Activated T-cell treated with anti-CD3 and anti-CD28 coated beads for 24 hours (primary cell): ENCODE measurements around the gene PPM1J.
"Not testable (repeated sequence)": the region's sequence is repeated elsewhere in the genome, so short reads cannot be mapped to it uniquely, and the experiment has no call there.

Source experiments
- DNase-seq: peaks from one replicate; pipeline ENCODE4 v3.0.0-alpha.2; 2020; ENCODE audit warnings: low read depth

The PPM1J gene

GRCh38 chr1:112721966-112722524 is 6.9 kb upstream of the PPM1J start:
- no peak for DNase-seq

- DNase-seq = not testable (repeated sequence)
Measured at GRCh38 chr1:112721294-112721693, 6.2 kb upstream of the PPM1J start.

GRCh38 chr1:112720800-112721199 is 5.7 kb upstream of the PPM1J start:
- no peak for DNase-seq

- DNase-seq = no peak
Measured at GRCh38 chr1:112719706-112720105, 4.6 kb upstream of the PPM1J start.

GRCh38 chr1:112718691-112719418 is 3.7 kb upstream of the PPM1J start:
- DNase-seq = peak; percentile 64

- no peak for DNase-seq
Measured at GRCh38 chr1:112717263-112717873, 2.2 kb upstream of the PPM1J start.

GRCh38 chr1:112716133-112716720 is 1.1 kb upstream of the PPM1J start:
- peak; percentile 72 for DNase-seq

- no peak for DNase-seq
Measured at GRCh38 chr1:112714313-112715263, 544 bp downstream of the PPM1J start.

GRCh38 chr1:112713466-112714312 is 1.4 kb downstream of the PPM1J start:
- DNase-seq = no peak

GRCh38 chr1:112712701-112713128 is 2.4 kb downstream of the PPM1J start:
- no peak for DNase-seq

- no peak for DNase-seq
Measured at GRCh38 chr1:112712191-112712590, 2.9 kb downstream of the PPM1J start.

- no peak for DNase-seq
Measured at GRCh38 chr1:112711670-112712069, 3.5 kb downstream of the PPM1J start.

GRCh38 chr1:112711041-112711440 is 4.1 kb downstream of the PPM1J start:
- DNase-seq = no peak

GRCh38 chr1:112710586-112710985 is 4.5 kb downstream of the PPM1J start:
- DNase-seq = no peak

GRCh38 chr1:112710159-112710558 is 5.0 kb downstream of the PPM1J start:
- DNase-seq = no peak

GRCh38 chr1:112708489-112708888 is 6.6 kb downstream of the PPM1J start:
- no peak for DNase-seq

GRCh38 chr1:112708002-112708448 is 7.1 kb downstream of the PPM1J start:
- no peak for DNase-seq

GRCh38 chr1:112707221-112708001 is 7.7 kb downstream of the PPM1J start:
- peak; percentile 56 for DNase-seq

- no peak for DNase-seq
Measured at GRCh38 chr1:112706505-112707220, 8.5 kb downstream of the PPM1J start, which contains the start of gene RHOC. Gene RHOC (minus strand): TSS chr1:112707127. CDS start chr1:112703799, 3,328 bp downstream.
